Breast epithelium (tissue), 4 donors: Measurements from ENCODE around the gene USP8. TPM values are rescaled to one million over a fixed set of nuclear protein-coding genes. Genes with fewer than 3 reads are reported as not detected.

Experiments used
- DNase-seq, 2 donors: peaks; one replicate each; pipeline ENCODE4 v3.0.0-alpha.2; 2019; ENCODE audit warnings: low spot score in 2 of 2
- H3K27ac ChIP-seq, 2 donors: fragments of 200-600 bp; sonication (generic) in 1 of 2; one replicate each; pipeline ENCODE4 v1.5.1; 2016 to 2019; ENCODE audit warnings: mild to moderate bottlenecking in 1 of 2
- H3K27me3 ChIP-seq, 2 donors: fragments of 200-600 bp; sonication (generic) in 1 of 2; one replicate each; pipeline versions ENCODE4 v1.5.1 to v1.6.0; 2017 to 2019; ENCODE audit warnings: control low read depth in 1 of 2, mild to moderate bottlenecking in 1 of 2
- H3K36me3 ChIP-seq: fragments of 200-600 bp; one replicate; pipeline ENCODE4 v1.5.1; 2019
- H3K4me1 ChIP-seq, 2 donors: fragments of 200-600 bp; sonication (generic); one replicate each; pipeline ENCODE4 v1.5.1; 2016 to 2019; ENCODE audit warnings: control low read depth in 1 of 2
- H3K4me3 ChIP-seq, 3 donors: fragments of 200-600 bp; sonication (generic); 1 replicate in 2 of 3; 2 replicates in 1 of 3; pipeline ENCODE4 v1.5.1; 2016 to 2019; ENCODE audit warnings: mild to moderate bottlenecking in 3 of 3, moderate library complexity in 2 of 3
- H3K9me3 ChIP-seq, 2 donors: fragments of 200-600 bp; sonication (generic) in 1 of 2; one replicate each; pipeline ENCODE4 v1.5.1; 2016 to 2019; ENCODE audit warnings: control low read depth in 1 of 2
- CTCF ChIP-seq, 3 donors: fragments of 450-650 bp; IDR thresholded peaks; one replicate each; pipeline ENCODE4 v1.5.1; 2016 to 2017; ENCODE audit warnings: antibody characterized with exemption in 3 of 3, mild to moderate bottlenecking in 3 of 3, moderate library complexity in 3 of 3
- POLR2A ChIP-seq: fragments of 450-650 bp; IDR thresholded peaks from one replicate; pipeline ENCODE4 v1.6.1; 2016; ENCODE audit warnings: antibody characterized with exemption, mild to moderate bottlenecking, moderate library complexity
- POLR2AphosphoS5 ChIP-seq, 3 donors: sonication (generic); formaldehyde crosslinking; IDR thresholded peaks; one replicate each; pipeline ENCODE4 v1.6.1; 2017; ENCODE audit warnings: antibody characterized with exemption in 3 of 3
- intact Hi-C: fragments of 100-400 bp; cut with DNase I; formaldehyde crosslinking; loops from one replicate; pipeline ENCODE4 v1.15.1; 2023; ENCODE audit warnings: low total_unique reads
- total RNA-seq, 3 donors: library from RNA; depleted of rRNA; stranded (reverse); fragments of >200 nt; gene quantifications; one replicate each; pipeline ENCODE4 v1.1.0, GENCODE V29; 2016

USP8 gene
- total RNA-seq, 3 donors from 2014 or later = 40.6 to 84.7 (median 47.2) TPM

GRCh38 chr15:50556642-50557371 is 132.6 kb downstream of the USP8 start:
- Histone ChIP-seq H3K27ac (no peak overlapping the region), H3K27me3 (no peaks in the 10 kb centered on the region), H3K9me3 (no peaks in the 10 kb centered on the region), H3K4me3 (no peak overlapping the region), H3K36me3 (no peaks in the 10 kb centered on the region), H3K4me1 (no peaks in the 10 kb centered on the region)
- TF ChIP-seq CTCF (IDR thresholded peaks at IDR 0.05) = no peak
- no peak for TF ChIP-seq POLR2A
- TF ChIP-seq POLR2AphosphoS5 (IDR thresholded peaks at IDR 0.05) = no peak
- DNase-seq = no peak
- intact Hi-C loops = no loop called here

- Histone ChIP-seq H3K9me3 (no peaks in the 10 kb centered on the region), H3K27ac (no peak overlapping the region), H3K27me3 (no peaks in the 10 kb centered on the region), H3K4me1 (no peaks in the 10 kb centered on the region), H3K4me3 (no peak overlapping the region), H3K36me3 (no peaks in the 10 kb centered on the region)
- TF ChIP-seq CTCF (IDR thresholded peaks at IDR 0.05) (no peak), POLR2A (no peak), POLR2AphosphoS5 (IDR thresholded peaks at IDR 0.05) (no peak)
- DNase-seq = no peak
- intact Hi-C loops = no loop called here
These were observed 133.8 kb downstream of the USP8 start for GRCh38 chr15:50558012-50558411.

GRCh38 chr15:50562735-50563640 is 138.8 kb downstream of the USP8 start:
- H3K36me3 ChIP-seq = no peaks in the 10 kb centered on the region
- no peak overlapping the region for H3K27ac ChIP-seq
- intact Hi-C loops = no loop called here
- H3K4me3 ChIP-seq = no peak overlapping the region
- no peaks in the 10 kb centered on the region for H3K9me3 ChIP-seq
- TF ChIP-seq POLR2A (no peak), CTCF (IDR thresholded peaks at IDR 0.05) (no peak), POLR2AphosphoS5 (IDR thresholded peaks at IDR 0.05) (no peak)
- no peaks in the 10 kb centered on the region for H3K4me1 ChIP-seq
- no peak for DNase-seq
- no peaks in the 10 kb centered on the region for H3K27me3 ChIP-seq

GRCh38 chr15:50563756-50564155 is 139.6 kb downstream of the USP8 start:
- intact Hi-C loops = no loop called here
- TF ChIP-seq POLR2AphosphoS5 (IDR thresholded peaks at IDR 0.05) (no peak), POLR2A (no peak), CTCF (IDR thresholded peaks at IDR 0.05) (no peak)
- H3K4me3 ChIP-seq = no peak overlapping the region
- no peaks in the 10 kb centered on the region for H3K4me1 ChIP-seq
- no peaks in the 10 kb centered on the region for H3K36me3 ChIP-seq
- DNase-seq = no peak
- no peaks in the 10 kb centered on the region for H3K27me3 ChIP-seq
- H3K27ac ChIP-seq = no peak overlapping the region
- no peaks in the 10 kb centered on the region for H3K9me3 ChIP-seq

Other genes with a start within 250 kb of the USP8 start
- gene SLC27A2, start 242.2 kb upstream of the USP8 start, total RNA-seq = 1 to 10 TPM in 2 of 3 donors, under 1 TPM in 1; 0.96 to 5.6 (median 3.5) TPM
- 10 to 100 TPM in 1 of 3 donors, 1 to 10 TPM in 1, not detected in 1; 1.0 to 11.0 TPM for gene HDC, start 158.7 kb upstream of the USP8 start, total RNA-seq
- 10 to 100 TPM; 14.6 to 37.4 (median 35.9) TPM for gene GABPB1, start 69.2 kb upstream of the USP8 start, total RNA-seq
- 1 to 10 TPM in 2 of 3 donors, not detected in 1; 1.2 to 1.3 TPM for gene USP50, start 122.3 kb downstream of the USP8 start, total RNA-seq